GM21576 (cell line): ENCODE data around the gene SPAG7.

Experiments used
- ATAC-seq: cut with Tn5 transposase; IDR thresholded peaks from one replicate; pipeline ENCODE4 v1.9.1; 2021; ENCODE audit warnings: mild to moderate bottlenecking, moderate library complexity; ENCODE audit not compliant: unreplicated experiment

Gene SPAG7

DNA sequence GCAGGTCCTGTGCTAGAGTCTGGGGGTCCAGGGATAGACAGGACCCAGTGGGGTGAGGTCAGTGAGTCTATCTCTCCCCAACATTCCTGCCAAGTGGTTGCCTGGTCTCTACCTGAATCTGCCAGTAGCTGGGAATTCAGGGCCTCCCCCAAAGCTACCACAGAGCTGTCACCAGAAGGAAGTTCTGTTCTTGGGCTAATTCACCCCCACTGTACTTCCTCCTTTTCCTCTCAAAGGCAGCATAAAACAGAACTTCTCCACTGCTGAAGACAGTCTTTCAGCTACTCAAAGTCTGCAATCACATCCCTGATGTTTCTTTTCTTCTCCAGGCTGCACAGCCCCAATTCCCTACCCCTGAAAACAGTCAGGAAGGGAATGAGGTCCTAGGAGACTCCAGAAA, 11.1 kb upstream of the SPAG7 start:
- no peak for ATAC-seq

DNA sequence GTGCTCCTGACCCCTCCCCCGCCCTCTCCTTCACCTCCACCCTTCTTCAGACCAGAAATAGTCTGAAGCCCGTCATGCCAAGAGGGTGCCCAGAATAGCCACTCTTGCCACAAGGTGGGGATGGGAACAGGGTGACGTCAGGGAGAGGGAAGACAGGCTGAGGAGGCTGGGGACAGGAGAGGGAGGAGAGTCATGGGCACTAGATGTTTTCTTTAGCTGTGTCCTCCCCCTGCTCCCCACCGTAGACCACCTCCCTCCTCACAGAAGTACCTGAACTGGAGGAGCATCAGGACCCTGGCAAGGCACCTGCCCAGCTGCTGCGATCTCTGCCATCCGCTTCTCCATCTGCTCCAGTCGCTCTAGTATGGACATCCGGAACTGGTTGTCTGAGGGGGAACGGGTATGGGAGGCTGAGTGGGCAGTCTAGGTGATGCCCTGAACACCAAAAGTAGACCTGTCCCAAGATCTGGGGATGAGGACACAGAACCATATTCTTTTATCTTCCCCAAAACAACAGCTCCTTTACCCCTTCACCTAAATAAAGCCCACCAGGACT, 6.6 kb upstream of the SPAG7 start:
- ATAC-seq = no peak

DNA sequence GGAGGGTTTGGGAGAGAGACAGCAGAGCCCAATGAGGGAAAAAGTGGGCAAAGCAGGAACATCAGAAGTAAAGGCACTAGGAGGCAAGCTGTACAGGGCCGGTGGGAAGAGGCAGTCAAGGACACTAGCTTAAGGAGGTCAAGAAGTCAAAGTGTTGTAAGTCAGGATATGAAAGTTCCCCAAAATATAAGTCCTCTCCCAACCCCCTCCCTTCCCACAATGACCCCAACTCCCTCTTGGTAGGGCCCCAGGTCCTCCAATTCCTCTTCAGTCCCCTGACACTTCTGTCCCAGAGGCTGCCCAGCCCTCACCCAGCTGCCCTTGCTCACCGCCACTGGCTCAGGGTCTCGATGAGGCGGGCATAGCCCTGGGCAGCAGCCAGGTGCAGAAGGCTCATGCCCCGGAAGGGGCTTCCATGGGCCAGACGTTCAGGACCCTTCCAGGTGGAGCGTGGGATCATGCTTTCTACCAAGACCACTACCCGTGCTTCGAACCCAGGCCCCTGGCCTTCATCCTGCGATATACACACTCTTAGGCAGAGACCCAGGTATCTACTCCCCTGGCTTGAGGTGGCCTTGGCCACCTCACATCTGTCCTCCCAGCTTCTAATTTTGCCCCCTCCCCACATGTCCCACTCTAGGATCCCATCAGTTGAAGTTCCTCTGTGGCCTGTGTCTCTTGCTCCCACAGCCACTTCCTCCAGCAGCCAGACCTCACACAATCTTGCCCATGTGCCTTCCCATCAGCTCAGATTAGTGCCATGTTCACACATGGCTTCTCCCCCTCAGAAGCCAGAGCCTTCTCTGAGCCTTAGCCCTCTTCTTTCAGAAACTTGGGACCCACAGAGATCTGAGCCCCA, 5.9 kb upstream of the SPAG7 start:
- no peak for ATAC-seq

DNA sequence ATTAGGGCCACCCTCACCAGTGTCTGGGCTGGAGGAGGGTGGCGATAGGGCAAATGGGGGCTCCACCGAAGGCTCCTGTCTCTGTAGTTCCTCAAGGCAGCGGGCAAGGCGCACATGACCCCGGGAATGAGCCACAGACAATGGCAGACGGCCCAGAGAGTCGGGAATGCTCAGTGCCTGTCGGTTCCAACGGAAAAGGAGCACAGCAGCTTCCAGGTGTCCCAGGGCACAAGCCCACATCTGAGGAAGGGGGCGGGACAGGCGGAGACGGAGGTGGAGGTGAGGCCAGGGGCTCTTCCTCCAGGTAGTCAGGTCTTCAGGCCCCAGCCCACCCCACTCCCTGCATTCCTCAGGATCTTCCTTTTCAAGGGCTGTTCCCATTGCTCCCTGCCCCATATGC, 5.1 kb upstream of the SPAG7 start:
- no peak for ATAC-seq

DNA sequence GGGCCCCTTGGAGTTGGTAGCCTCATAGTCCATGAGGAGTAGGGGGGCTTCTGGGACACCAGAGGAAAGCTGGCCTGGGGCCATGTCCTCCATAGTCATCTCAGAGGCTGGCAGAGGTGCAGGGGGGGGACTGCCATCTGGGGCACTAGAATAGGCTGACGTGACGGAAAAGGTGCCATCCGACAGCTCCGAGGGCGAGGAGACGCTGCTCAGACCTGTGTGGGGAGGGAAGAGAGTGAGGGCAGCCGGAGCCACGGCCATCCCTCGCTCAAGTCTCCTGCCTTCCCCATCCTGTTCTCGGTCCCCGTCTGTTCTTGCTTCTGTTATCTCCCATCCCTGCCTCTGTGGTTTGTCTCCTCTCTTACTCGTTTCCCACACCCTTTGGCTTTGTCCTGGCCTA, 4.7 kb upstream of the SPAG7 start:
- no peak for ATAC-seq

DNA sequence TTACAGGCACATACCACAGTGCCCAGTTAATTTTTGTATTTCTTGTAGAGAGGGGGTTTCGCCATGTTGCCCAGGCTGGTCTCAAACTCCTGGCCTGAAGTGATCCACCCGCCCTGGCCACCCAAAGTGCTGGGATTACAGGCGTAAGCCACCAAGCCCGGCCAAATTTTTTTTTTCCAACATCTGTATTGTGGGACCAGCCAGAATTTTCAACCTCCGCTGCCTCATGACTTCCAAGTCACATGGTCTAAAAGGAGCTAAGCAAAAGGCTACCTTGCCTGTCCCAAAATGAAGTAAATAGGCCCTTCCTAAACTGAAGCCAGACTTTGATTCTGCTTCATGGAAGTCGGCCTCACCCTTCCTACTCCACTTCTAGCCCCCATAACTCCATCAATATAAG, 4.2 kb upstream of the SPAG7 start:
- no peak for ATAC-seq

DNA sequence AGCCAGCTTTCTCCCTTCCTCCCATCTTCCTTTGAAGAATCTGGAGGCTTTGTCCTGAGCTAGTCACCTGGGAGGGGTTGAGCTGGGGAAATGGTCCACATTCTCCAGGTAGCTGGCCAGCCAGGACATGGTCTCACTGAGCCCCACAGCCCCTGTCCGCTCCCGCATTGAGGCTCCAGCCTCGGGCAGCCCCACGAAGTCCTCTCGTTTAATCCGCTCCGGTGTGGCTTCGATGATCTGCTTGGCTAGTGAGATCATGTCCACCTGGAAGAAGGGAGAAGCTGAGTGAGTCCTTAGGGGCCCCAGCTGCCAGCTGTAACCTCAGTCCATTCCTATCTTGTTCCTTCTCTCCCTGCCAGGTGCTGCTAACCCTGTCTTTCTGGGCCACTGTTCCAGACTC, 2.7 kb upstream of the SPAG7 start:
- ATAC-seq = no peak

DNA sequence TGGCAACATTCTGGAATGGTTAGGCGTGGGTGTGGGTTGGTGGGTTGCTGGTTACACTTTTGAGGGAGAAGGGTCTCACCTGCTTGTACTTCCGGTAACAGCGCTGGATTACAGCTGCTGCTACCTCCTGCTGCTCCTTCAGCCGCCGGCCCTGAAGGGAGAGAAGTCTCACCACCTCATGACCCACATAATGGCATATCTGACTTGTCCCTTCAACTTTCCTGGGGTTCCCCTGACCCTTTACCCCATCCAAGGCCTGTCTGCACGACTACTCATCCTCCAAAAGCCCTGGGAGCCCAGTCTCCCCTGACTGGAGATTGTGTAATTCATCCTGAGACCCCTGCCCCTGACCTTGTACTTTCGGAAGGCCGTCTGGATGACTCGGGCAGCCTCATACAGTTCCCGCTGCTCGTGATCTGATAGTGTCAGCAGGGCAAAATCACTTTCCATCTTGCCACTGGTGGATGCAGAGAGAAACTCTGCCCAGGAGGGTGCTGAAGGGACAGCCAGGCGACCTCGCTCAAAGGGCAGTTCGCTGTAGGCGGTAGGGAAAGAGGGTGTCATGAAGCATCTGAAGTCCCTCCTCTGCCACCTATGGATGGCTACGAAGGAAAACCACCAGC, 2.0 kb upstream of the SPAG7 start:
- ATAC-seq = no peak

DNA sequence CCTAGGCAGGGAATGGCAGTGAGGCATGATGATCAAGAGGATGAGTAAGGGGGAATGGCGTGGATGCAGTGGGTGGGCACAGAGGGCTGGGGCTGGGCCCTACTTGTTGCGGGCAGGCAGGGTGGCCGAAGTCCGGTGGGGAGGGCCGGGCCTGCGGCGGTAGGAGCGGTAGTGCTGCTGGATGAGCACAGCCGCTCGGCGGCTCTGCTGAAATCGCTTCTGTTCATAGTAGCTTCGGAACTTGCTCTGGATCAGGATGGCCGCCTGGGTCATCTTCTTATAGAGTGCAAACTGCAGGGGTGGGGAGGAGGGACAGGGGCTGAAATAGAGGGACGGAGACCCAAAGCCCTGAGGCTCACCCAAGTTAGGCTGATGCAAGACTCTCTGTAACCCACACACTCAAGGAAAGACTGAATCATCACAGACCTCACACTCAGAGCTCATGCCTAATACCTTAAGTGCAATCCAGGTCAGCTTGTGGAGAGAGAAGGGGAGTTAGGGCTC, 1.5 kb upstream of the SPAG7 start:
- no peak for ATAC-seq

DNA sequence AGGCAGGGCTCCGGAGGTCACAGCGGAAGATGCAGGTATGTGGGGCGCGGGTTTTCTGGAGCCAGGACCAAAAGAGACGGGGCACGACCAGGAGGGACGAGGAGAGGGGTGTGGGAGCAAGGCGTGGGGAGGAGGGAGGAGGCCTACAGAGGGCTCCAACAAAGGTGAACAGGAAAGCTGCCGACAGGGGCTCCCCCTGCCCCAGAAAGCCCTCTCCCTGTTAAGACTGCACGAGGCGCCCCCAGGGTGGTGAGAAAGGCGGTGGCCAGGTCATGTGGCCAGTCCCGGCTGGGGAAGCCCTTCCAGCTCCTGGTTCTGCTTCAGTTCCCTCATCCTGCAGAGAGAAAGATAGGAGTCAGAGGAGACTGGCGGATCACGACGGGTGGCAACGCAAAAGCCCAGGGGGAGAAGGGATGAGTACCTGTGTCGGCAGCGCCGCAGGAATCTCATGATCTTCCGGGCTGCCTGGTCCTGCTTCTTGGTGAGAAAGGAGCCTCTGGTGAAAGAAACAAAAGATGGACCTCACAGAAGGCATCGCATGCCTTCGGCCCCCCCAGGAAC, 949 bp upstream of the SPAG7 start:
- ATAC-seq = no peak

DNA sequence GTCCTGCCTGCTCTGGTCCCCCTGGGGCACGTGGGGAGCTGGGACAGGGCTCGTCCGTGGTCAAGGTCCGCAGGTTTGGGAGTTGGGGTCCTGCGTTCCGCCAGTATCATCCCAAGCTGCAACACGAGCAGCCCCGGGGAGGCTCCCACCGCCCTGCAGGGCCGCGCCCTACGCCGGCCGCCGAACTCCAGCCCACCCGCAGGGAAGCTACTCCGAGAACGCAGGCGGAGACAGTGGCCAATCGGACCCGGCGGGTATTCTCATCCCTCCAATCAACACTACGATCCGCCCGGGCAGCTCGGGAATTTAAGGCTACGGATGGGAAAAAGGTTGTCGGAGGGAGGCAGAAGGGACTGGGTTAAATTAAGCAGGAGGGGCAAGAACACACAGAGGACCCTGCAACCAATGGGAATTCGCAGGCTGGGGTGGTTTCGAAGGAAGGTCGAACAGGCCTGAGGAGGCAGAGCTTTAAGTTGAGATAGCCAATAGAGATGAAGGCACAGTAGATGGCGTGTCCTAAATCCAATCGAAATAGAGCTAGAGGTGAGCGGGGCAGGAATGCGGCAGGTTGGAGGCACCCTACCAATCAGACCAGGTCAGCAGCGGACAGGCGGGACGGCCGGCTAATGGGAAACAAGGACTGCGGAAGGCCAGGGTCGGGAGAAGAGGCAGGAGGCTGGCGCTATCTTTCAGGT, 626 bp downstream of the SPAG7 start:
- peak; percentile 82 for ATAC-seq

DNA sequence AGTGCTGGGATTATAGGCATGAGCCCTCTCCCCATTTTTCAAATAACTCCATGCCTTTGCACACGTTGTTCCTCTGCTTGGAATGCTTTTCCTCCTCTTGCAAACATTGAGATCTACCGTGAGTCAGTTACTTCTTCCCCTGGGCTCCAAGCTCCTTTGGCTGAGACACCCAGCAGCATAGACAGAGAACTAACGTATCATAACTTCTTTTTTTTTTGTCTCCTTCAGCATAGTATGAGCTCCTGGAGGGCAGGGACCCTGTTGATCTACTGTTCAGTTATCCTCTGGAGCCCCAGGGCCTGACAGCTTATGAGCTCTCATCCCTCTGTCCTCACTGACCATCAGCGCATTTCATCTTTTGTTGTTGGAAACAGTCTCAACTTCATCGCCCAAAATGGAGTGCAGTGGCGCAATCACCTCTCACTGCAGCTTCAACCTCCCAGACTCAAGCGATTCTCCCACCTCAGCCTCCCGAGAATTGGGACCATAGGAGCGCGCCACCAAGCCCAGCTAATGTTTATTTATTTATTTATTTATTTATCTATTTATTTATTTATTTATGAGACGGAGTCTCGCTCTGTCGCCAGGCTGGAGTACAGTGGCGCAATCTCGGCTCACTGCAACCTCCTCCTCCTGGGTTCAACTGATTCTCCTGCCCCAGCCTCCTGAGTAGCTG, 2.2 kb downstream of the SPAG7 start:
- ATAC-seq = no peak

DNA sequence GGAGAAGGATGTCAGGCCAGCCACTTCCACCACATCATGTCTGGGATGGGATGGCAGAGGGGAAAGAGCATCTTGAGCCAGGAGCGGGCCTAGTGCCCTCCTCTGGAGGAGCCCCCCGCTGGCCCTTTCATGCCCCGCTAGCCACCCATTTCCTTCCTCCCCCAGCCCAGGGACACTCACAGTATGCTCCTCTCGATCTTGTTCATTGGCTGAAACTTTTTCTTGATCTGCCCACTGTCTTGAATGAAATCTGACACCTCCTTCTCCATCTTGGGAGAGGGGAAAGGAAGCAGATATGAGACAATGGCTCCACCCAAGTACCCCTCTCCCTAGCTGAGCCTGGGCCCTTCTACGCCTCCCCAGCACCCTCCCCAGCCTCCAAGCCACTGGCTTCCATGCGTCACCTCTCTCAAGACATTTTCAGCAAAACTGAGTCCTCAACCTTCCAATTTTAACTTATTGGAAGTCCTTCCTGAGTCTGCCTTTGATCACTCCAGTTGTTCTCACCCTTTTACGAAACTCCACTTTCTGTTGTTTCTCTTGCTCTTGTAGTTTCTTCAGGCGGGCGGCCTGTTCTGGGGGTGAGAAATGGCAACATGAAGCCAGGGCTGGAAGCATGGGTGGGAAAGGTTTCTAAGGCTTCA, 7.2 kb downstream of the SPAG7 start:
- no peak for ATAC-seq

DNA sequence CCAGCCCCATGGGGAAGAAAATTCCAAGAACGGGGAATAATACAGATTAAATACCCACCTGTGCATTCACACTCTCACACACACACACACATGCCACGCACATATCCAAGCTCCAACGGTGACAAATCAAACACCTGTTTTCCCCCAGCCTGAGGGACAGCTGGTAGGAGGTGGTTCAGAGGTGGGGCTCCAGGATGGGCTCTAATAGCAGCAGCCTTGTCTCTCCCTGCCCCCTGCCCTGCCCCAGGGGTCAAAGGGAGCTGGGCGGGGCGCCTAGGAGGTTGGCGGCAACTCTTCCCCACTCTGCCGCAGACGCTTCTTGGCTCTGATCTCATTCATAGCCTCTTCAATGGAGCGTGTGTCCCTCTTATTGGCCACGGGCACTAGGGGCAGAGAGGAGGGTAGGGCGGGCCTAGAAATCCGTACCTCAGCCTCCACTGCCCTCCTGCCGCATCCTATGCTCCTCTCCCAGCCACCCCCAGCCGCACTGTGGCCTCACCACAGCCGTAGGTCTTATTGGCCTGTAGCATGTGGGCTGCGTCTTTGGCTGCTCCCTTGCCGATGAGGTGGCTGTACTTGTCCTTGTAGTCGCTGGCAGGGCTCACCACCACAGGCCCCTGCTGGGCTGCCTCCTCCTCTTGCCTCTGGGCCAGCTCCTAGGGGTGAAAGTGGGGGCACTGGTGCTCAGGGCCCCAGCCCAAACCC, 8.2 kb downstream of the SPAG7 start:
- no peak for ATAC-seq

DNA sequence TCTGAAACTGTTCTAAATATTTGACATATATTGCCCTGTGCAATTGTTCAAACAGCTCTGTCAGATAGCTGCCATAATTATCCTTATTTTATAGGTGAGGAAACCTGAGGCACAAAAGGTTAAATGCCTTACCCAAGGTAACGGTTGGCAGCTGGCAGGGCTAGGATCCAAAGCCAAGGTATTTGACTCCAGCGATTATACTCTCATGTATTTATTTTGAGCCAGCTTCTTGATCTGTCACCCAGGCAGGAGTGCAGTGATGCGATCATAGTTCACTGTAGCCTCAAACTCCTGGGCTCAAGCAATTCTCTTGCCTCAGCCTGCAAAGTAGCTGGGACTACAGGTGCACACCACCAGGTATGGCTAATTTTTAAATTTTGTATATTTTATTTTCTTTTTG, 9.5 kb downstream of the SPAG7 start:
- ATAC-seq = no peak

DNA sequence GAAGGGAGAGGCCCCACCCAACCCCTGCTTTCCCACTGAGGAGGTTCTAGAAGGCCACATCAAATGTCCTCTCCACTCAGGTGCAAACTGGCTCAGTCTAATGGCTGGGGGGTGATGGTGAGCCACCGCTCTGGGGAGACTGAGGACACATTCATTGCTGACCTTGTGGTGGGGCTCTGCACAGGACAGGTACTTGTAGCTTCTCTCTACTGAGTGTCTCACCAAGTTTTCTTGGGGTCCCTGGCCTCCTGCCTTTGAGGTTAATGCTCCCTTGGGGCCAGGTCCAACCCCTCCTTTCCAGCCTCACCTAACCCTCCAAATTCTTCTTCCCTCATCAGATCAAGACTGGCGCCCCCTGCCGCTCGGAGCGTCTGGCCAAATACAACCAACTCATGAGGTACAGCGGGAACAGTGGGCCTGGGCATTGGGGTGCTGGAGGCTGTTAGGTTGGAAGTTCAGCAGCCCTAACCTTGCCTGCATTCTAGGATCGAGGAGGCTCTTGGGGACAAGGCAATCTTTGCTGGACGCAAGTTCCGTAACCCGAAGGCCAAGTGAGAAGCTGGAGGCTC, 11.0 kb downstream of the SPAG7 start:
- no peak for ATAC-seq

DNA sequence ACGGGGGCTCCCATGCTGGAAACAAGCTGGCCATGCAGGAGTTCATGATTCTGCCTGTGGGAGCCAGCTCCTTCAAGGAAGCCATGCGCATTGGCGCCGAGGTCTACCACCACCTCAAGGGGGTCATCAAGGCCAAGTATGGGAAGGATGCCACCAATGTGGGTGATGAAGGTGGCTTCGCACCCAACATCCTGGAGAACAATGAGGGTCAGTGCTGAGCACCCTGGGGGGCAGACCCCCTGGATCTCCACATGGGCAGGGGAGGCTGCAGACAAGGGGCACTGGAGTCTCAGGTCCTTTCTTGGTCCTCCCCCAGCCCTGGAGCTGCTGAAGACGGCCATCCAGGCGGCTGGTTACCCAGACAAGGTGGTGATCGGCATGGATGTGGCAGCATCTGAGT, 12.5 kb downstream of the SPAG7 start:
- ATAC-seq = no peak

DNA sequence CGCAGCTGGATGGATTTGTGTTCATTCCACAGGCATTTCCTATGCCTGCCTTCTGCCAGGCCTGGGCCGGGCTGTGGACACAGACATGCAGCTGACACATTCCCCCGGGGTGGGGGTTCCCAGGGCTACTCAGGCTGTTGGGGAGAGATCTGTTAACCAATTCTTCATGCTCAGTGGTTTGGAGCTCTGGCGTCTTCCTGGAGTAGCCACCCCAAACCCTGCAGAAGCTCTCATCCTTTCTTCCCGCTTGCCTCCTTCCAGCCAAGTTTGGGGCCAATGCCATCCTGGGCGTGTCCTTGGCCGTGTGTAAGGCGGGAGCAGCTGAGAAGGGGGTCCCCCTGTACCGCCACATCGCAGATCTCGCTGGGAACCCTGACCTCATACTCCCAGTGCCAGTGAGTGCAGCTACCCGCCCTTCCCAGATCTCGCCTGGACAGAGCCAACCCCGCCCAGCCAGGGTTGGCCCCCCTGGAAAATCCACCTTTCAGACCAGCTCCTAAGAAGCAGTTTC, 14.1 kb downstream of the SPAG7 start:
- ATAC-seq = no peak

DNA sequence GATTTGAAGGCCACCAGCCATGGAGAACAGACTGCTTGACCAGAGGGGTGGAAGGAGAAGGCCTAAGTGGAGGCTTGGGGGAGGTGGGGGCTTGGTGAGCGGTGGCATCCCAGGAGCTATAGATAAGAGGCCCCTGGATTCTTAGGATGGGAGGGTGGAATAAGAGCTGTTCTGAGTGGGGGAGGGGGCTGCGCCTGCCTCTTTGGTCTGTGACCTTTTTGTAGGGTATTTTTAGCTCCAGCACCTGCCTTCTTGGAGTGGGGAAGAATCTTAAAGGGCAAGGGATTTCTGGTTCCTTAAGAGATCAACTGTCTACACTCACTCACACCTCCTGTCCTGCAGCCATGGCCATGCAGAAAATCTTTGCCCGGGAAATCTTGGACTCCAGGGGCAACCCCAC, 16.1 kb downstream of the SPAG7 start:
- no peak for ATAC-seq
